ENCODE results near the gene ATXN7L2. TPM values are rescaled to one million over a fixed set of nuclear protein-coding genes. Genes with fewer than 3 reads are reported as not detected.

The ATXN7L2 gene
- total and polyA plus RNA-seq, 2 experiments from 2014 or later: 6.6 to 9.3 TPM

- Histone ChIP-seq H3K27me3 (peaks cover 16% of the 10 kb centered on the region), H3K9me2 (replicated peaks; ENCODE audit: insufficient read depth) (no peaks in the 10 kb centered on the region), H3K9me3 (ENCODE audit: low read depth) (no peaks in the 10 kb centered on the region), H3K4me3 (no peak overlapping the region), H3K36me3 (replicated peaks; ENCODE audit: insufficient read depth, low read depth) (no peaks in the 10 kb centered on the region), H3K79me2 (peaks cover 10% of the 10 kb centered on the region), H2AFZ (no peak overlapping the region), H3K4me2 (no peak overlapping the region), H3K4me1 (ENCODE audit: insufficient read depth) (peaks cover 15% of the 10 kb centered on the region), H3K27ac (no peak overlapping the region), H4K20me1 (ENCODE audit: insufficient read depth, poor library complexity, severe bottlenecking) (no peaks in the 10 kb centered on the region)
- DNase-seq (ENCODE audit: low spot score): no peak
- TF ChIP-seq CTCF (IDR thresholded peaks at IDR 0.05; ENCODE audit: poor library complexity): no peak
- no peak for TF ChIP-seq EZH2phosphoT487 (IDR thresholded peaks at IDR 0.05; ENCODE audit: low read depth, severe bottlenecking, unreplicated experiment)
- no peak for TF ChIP-seq EZH2 (IDR thresholded peaks at IDR 0.05; ENCODE audit: borderline replicate concordance)
These were observed 1.5 kb upstream of the ATXN7L2 start for GRCh38 chr1:109482242-109482641.

- Histone ChIP-seq H3K4me3 (peak overlapping the region; percentile 84), H2AFZ (peak overlapping the region; percentile 99), H3K9me2 (replicated peaks; ENCODE audit: insufficient read depth) (no peaks in the 10 kb centered on the region), H4K20me1 (ENCODE audit: insufficient read depth, poor library complexity, severe bottlenecking) (no peaks in the 10 kb centered on the region), H3K27ac (no peak overlapping the region), H3K27me3 (peaks cover 16% of the 10 kb centered on the region), H3K9me3 (ENCODE audit: low read depth) (no peaks in the 10 kb centered on the region), H3K79me2 (peaks cover 10% of the 10 kb centered on the region), H3K4me1 (ENCODE audit: insufficient read depth) (peaks cover 15% of the 10 kb centered on the region), H3K36me3 (replicated peaks; ENCODE audit: insufficient read depth, low read depth) (no peaks in the 10 kb centered on the region), H3K4me2 (peak overlapping the region; percentile 99)
- TF ChIP-seq CTCF (IDR thresholded peaks at IDR 0.05; ENCODE audit: poor library complexity) (peak; percentile 5), EZH2 (IDR thresholded peaks at IDR 0.05; ENCODE audit: borderline replicate concordance) (no peak), EZH2phosphoT487 (IDR thresholded peaks at IDR 0.05; ENCODE audit: low read depth, severe bottlenecking, unreplicated experiment) (no peak)
- WGBS (ENCODE audit: low lambda C conversion rate, missing lambda C conversion rate): 10% methylated on average over 26 of the region's 29 CpGs
- DNase-seq (ENCODE audit: low spot score): peak; percentile 55
These were observed 674 bp upstream of the ATXN7L2 start for GRCh38 chr1:109482791-109483671.

- WGBS (ENCODE audit: low lambda C conversion rate, missing lambda C conversion rate): 12% methylated on average over 15 of the region's 15 CpGs
- TF ChIP-seq EZH2 (IDR thresholded peaks at IDR 0.05; ENCODE audit: borderline replicate concordance) (no peak), CTCF (IDR thresholded peaks at IDR 0.05; ENCODE audit: poor library complexity) (no peak), EZH2phosphoT487 (IDR thresholded peaks at IDR 0.05; ENCODE audit: low read depth, severe bottlenecking, unreplicated experiment) (no peak)
- H3K4me1 ChIP-seq (ENCODE audit: insufficient read depth): peaks cover 15% of the 10 kb centered on the region
- no peaks in the 10 kb centered on the region for H4K20me1 ChIP-seq (ENCODE audit: insufficient read depth, poor library complexity, severe bottlenecking)
- peaks cover 10% of the 10 kb centered on the region for H3K79me2 ChIP-seq
- no peaks in the 10 kb centered on the region for H3K36me3 ChIP-seq (replicated peaks; ENCODE audit: insufficient read depth, low read depth)
- peak overlapping the region; percentile 98 for H3K4me2 ChIP-seq
- H2AFZ ChIP-seq: peak overlapping the region; percentile 94
- H3K9me2 ChIP-seq (replicated peaks; ENCODE audit: insufficient read depth): no peaks in the 10 kb centered on the region
- H3K27me3 ChIP-seq: peaks cover 16% of the 10 kb centered on the region
- H3K27ac ChIP-seq: peak overlapping the region; percentile 99
- DNase-seq (ENCODE audit: low spot score): no peak
- no peaks in the 10 kb centered on the region for H3K9me3 ChIP-seq (ENCODE audit: low read depth)
- H3K4me3 ChIP-seq: peak overlapping the region; percentile 96
These were observed 842 bp downstream of the ATXN7L2 start for GRCh38 chr1:109484519-109484975.

Data from hepatocyte (in vitro differentiated cells).